SK-N-SH treated with all-trans-retinoic acid at 6 μM for 48 hours (cell line): ENCODE measurements around the gene TAF11L11.
"Not testable (repeated sequence)": the region's sequence is repeated elsewhere in the genome, so short reads cannot be mapped to it uniquely, and the experiment has no call there.

Source experiments
- ATAC-seq: fragments of 200-7000 bp; cut with Tn5 transposase; 3 replicates; pipeline ENCODE4 v1.9.1; 2020; ENCODE audit warnings: mild to moderate bottlenecking, moderate library complexity
- OSR1 ChIP-seq: fragments of 250-450 bp; sonication (Bioruptor Pico); IDR thresholded peaks from 2 replicates; pipeline ENCODE4 v1.8.0; 2022; ENCODE audit warnings: moderate library complexity, mild to moderate bottlenecking, inconsistent platforms

The TAF11L11 gene

DNA sequence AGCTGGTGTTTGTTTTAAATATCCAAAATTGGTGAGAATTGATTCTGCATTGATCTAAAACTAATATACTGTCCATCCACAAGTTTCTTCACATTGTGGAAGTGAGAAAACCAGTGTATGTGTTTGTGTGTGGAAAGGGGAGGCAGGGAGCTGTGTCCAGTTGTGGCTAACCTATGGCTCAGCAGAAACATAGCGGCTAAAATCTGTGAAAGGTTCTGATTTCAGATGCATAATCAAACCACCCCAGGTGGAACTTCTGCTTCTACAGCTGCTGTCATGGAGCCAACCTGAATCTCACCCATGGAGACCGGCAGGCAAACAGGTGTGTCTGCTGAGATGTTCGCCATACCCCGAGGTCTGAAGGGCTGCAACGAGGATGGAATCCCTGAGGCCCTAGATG lies 30.2 kb downstream of the TAF11L11 start, which contains the start of gene TAF11L14 (continued):
- TF ChIP-seq OSR1 (CRISPR knock-in tag), result no peak

DNA sequence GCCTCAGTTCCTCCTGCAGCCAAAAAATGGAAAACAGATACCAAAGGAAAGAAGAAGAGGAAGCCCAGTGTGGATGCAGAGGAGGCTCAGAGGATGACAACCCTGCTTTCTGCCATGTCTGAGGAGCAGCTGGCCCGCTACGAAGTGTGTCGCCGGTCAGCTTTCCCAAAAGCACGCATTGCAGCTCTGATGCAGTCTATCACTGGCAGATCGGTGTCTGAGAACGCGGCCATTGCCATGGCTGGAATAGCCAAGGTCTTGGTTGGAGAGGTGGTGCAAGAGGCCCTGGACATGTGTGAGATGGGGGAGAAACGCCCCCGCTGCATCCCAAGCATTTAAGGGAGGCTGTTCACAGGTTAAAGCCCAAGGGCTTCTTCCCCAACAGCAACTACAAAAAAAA lies 45.2 kb downstream of the TAF11L11 start:
- ATAC-seq, result not testable (repeated sequence)

DNA sequence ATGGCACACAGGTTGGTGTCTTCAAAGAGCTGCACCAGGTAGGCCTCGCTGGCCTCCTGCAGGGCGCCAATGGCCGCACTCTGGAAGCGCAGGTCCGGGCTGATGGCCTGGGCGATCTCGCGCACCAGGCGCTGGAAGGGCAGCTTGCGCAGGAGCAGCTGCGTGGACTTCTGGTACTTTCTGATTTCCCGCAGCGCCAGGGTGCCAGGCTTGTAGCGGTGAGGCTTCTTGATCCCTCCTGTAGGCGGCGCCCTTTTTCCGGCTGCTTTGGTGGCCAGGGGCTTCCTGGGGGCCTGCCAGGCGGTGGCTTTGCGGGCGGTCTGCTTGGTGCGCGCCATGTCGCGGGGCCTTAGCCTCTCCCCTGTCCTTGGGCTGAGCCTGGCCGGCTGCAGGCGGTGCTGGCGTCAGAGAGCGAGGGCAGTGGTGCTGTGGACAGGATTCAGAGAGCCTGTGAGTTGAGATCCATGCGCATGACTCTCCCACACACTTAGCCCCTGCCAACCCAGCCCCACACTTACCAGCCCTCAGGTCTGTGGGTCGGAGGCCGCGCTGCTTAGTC lies 51.3 kb downstream of the TAF11L11 start:
- ATAC-seq, result not testable (repeated sequence)
